GM12891 (cell line): ENCODE results near the gene NCAPH2.

ENCODE experiments used
- POLR2A ChIP-seq: IDR thresholded peaks from 2 replicates; pipeline ENCODE4 v1.6.1; 2011; ENCODE audit warnings: low read depth, low read length, control low read depth
- POLR2AphosphoS5 ChIP-seq: IDR thresholded peaks from 2 replicates; pipeline ENCODE4 v1.6.1; 2011; ENCODE audit warnings: low read depth, low read length, control low read depth
- TAF1 ChIP-seq: IDR thresholded peaks from 2 replicates; pipeline ENCODE4 v1.6.1; 2011; ENCODE audit warnings: low read depth, low read length, control low read depth

DNA sequence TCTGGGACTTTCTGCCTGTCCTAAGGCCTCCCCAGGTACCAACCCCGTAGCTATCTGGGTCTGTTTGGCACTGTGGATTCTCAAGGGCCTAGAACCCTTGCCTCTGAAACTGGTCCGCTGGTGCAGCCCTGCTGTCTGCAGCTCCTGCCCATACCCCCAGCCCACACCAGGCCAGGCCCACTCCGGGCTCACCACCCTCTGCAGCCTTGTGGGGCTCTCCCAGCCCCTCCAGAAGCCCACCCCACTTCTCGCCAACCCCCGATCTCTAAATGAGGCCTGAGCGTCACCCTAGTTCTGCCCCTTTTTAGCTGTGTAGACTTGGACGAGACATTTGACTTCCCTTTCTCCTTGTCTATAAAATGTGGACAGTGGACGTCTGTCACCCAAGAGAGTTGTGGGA, 42.4 kb downstream of the NCAPH2 start:
- TF ChIP-seq POLR2AphosphoS5 (no peak), POLR2A (no peak), TAF1 (no peak)
